ENCODE results near the gene GPR158. TPM values are rescaled to one million over a fixed set of nuclear protein-coding genes. Genes with fewer than 3 reads are reported as not detected.

GPR158 gene
- total and polyA plus RNA-seq, 9 of the 15 experiments (the other 6 are each of a cell fraction or from before 2014, with no cell fraction given): 4.0 to 7.6 (median 5.0) TPM

GRCh38 chr10:25280573-25280972 lies 105.8 kb downstream of the GPR158 start:
- no peak overlapping the region for H3K4me3 ChIP-seq
- H2AFZ ChIP-seq (ENCODE audit: low read depth, low read length): no peak overlapping the region
- H3K9me1 ChIP-seq (ENCODE audit: control insufficient read depth, insufficient read depth, low read length): no peaks in the 10 kb centered on the region
- ChIA-PET POLR2A (no interaction called here), CTCF (ENCODE audit: low intra/inter-chr PET ratio) (no interaction called here)
- FAIRE-seq: no peak
- peaks cover 3% of the 10 kb centered on the region; the same call in 1 of the 2 replicates for H3K9me3 ChIP-seq (replicated peaks; ENCODE audit: control insufficient read depth, insufficient read depth, low read depth, low read length)
- H3K4me1 ChIP-seq (replicated peaks in 1 of 2; ENCODE audit: control insufficient read depth in 2 of 2, insufficient read depth in 2 of 2, low read length in 2 of 2): no peaks in the 10 kb centered on the region
- no peak overlapping the region for H3K9ac ChIP-seq (ENCODE audit: insufficient read depth in 1 of 2, low read depth in 2 of 2, low read length in 2 of 2)
- TF ChIP-seq SNIP1 (IDR thresholded peaks at IDR 0.05; ENCODE audit: low read depth) (no peak), TEAD1 (CRISPR knock-in tag; IDR thresholded peaks at IDR 0.05) (no peak), ZBTB33 (CRISPR knock-in tag; IDR thresholded peaks at IDR 0.05) (no peak), U2AF2 (optimal IDR thresholded peaks at IDR 0.05; ENCODE audit: low read depth, low read length) (no peak), MED1 (CRISPR knock-in tag; IDR thresholded peaks at IDR 0.05; ENCODE audit: borderline replicate concordance) (no peak), POLR2AphosphoS5 (IDR thresholded peaks at IDR 0.05; ENCODE audit: control insufficient read depth, insufficient read depth, low read depth, low read length) (no peak), ZKSCAN1 (IDR thresholded peaks at IDR 0.05; ENCODE audit: low read depth, low read length) (no peak), ZBTB49 (CRISPR knock-in tag; IDR thresholded peaks at IDR 0.05; ENCODE audit: borderline replicate concordance) (no peak), ZNF79 (CRISPR knock-in tag; IDR thresholded peaks at IDR 0.05; ENCODE audit: low read depth) (no peak), GABPB1 (CRISPR knock-in tag; IDR thresholded peaks at IDR 0.05) (no peak), ELK3 (CRISPR knock-in tag; IDR thresholded peaks at IDR 0.05) (no peak), RHOXF2B (CRISPR knock-in tag; conservative IDR thresholded peaks at IDR 0.05) (no peak), HEY1 (CRISPR knock-in tag; IDR thresholded peaks at IDR 0.05; ENCODE audit: borderline replicate concordance) (no peak)
- no peaks in the 10 kb centered on the region for H4K20me1 ChIP-seq (replicated peaks; ENCODE audit: control insufficient read depth, insufficient read depth, low read length)
- no peaks in the 10 kb centered on the region for H3K27me3 ChIP-seq (ENCODE audit: control insufficient read depth in 2 of 2, insufficient read depth in 2 of 2, low read length in 2 of 2)
- DNase-seq (ENCODE audit: extremely low read depth in 1 of 4, low spot score in 3 of 4): peak in 1 of 4 experiments; percentile 3
- H3K36me3 ChIP-seq (ENCODE audit: control insufficient read depth, insufficient read depth, low read length): no peaks in the 10 kb centered on the region
- H3K79me2 ChIP-seq (ENCODE audit: control insufficient read depth, insufficient read depth, low read length): no peaks in the 10 kb centered on the region
- WGBS (ENCODE audit: insufficient coverage, low coverage, missing lambda C conversion rate): 2% methylated on average over 7 of the region's 7 CpGs
- H3K4me2 ChIP-seq (ENCODE audit: insufficient read depth, low read length): no peak overlapping the region
- intact Hi-C loops (cut with micrococcal nuclease): no loop called here
- in situ Hi-C loops (cut with MboI): no loop called here
- ATAC-seq: no peak
- no TSS peak for BruUV-seq (replicated peaks)
- no peak overlapping the region for H3K27ac ChIP-seq (ENCODE audit: extremely low read depth, low read depth, low read length)
